Measurements from ENCODE around the gene RNF212B.

GRCh38 chr14:23299986-23300686, 62.4 kb downstream of the RNF212B start:
- no peak for TF ChIP-seq CTCF (IDR thresholded peaks at IDR 0.05)
- TF ChIP-seq POLR2AphosphoS5 (IDR thresholded peaks at IDR 0.05), result no peak

Data from transverse colon (tissue), 4 donors.